WERI-Rb-1 (cell line): ENCODE measurements around the gene PARVA.
"Not testable (repeated sequence)": the region's sequence is repeated elsewhere in the genome, so short reads cannot be mapped to it uniquely, and the experiment has no call there.

ENCODE experiments used
- DNase-seq: peaks from one replicate; pipeline ENCODE4 v3.0.0-alpha.2; 2020
- H3K27ac ChIP-seq: fragments of 250-450 bp; sonication (Bioruptor Pico); 2 replicates; pipeline ENCODE4 v1.5.1; 2020; ENCODE audit warnings: mild to moderate bottlenecking, moderate library complexity
- H3K27me3 ChIP-seq: fragments of 250-450 bp; sonication (Bioruptor Pico); 2 replicates; pipeline ENCODE4 v1.5.1; 2021; ENCODE audit warnings: mild to moderate bottlenecking, low read depth, moderate library complexity; ENCODE audit not compliant: insufficient read depth, severe bottlenecking
- H3K36me3 ChIP-seq: fragments of 250-450 bp; sonication (Bioruptor Pico); 2 replicates; pipeline ENCODE4 v1.5.1; 2020; ENCODE audit warnings: mild to moderate bottlenecking, moderate library complexity
- H3K4me3 ChIP-seq: 2 replicates; pipeline ENCODE4 v1.5.1; 2011; ENCODE audit warnings: low read depth, mild to moderate bottlenecking, control low read depth, low read length
- H3K9me3 ChIP-seq: fragments of 250-450 bp; sonication (Bioruptor Pico); 2 replicates; pipeline ENCODE4 v1.5.1; 2021; ENCODE audit warnings: mild to moderate bottlenecking, moderate library complexity; ENCODE audit not compliant: severe bottlenecking
- TF ChIP-seq, protein P1 (sequence below): IDR thresholded peaks from 2 replicates; pipeline ENCODE4 v1.5.1; 2011; ENCODE audit warnings: low read depth, mild to moderate bottlenecking, control low read depth, inconsistent platforms, low read length

PARVA gene

DNA sequence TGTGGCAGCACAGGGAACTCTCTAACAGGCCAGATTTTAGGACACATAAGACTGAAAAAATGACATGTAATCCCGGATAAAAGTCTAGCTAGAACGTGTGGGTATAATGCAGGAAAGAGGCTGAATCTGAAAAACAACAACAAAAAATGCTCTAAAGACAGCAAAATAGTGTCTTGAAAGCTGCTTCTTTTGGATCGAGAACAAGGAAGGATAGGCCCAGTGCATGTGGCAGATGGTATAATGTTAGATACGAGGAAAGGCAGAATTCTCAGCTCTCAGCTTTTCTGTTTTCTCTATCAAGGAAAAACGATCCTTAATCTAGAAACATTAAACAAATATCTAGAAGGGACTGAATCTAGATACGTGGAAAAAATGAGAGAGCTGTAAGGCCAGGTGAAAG is 33.8 kb upstream of the PARVA start:
- DNase-seq = no peak
- no peaks in the 10 kb centered on the region for H3K27me3 ChIP-seq
- TF ChIP-seq, protein P1, sequence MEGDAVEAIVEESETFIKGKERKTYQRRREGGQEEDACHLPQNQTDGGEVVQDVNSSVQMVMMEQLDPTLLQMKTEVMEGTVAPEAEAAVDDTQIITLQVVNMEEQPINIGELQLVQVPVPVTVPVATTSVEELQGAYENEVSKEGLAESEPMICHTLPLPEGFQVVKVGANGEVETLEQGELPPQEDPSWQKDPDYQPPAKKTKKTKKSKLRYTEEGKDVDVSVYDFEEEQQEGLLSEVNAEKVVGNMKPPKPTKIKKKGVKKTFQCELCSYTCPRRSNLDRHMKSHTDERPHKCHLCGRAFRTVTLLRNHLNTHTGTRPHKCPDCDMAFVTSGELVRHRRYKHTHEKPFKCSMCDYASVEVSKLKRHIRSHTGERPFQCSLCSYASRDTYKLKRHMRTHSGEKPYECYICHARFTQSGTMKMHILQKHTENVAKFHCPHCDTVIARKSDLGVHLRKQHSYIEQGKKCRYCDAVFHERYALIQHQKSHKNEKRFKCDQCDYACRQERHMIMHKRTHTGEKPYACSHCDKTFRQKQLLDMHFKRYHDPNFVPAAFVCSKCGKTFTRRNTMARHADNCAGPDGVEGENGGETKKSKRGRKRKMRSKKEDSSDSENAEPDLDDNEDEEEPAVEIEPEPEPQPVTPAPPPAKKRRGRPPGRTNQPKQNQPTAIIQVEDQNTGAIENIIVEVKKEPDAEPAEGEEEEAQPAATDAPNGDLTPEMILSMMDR = no peak
- no peaks in the 10 kb centered on the region for H3K9me3 ChIP-seq
- H3K36me3 ChIP-seq = no peaks in the 10 kb centered on the region
- no peak overlapping the region for H3K27ac ChIP-seq
- H3K4me3 ChIP-seq = no peak overlapping the region

DNA sequence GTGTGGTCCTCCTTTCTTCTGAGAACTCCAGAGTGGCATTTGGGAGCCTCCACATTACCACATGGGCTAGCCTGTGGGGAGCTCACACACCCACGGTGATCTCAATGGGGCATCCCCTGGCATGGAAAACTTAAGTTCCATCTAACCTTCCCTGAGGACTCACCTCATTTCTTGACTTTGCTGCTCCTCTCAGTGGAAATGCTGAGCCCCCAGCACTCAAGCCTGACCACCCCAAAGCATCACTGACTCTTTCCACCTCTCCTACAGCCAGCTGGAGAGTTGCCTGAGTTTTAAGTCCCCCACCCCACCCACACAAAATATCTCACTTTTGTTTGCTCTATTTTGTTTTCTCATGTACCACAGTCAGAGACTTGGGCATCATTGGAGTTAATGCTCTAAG is 23.8 kb upstream of the PARVA start:
- Histone ChIP-seq H3K27ac (no peak overlapping the region), H3K36me3 (no peaks in the 10 kb centered on the region), H3K27me3 (no peaks in the 10 kb centered on the region), H3K4me3 (no peak overlapping the region), H3K9me3 (no peaks in the 10 kb centered on the region)
- no peak for DNase-seq
- TF ChIP-seq, protein P1 = no peak

DNA sequence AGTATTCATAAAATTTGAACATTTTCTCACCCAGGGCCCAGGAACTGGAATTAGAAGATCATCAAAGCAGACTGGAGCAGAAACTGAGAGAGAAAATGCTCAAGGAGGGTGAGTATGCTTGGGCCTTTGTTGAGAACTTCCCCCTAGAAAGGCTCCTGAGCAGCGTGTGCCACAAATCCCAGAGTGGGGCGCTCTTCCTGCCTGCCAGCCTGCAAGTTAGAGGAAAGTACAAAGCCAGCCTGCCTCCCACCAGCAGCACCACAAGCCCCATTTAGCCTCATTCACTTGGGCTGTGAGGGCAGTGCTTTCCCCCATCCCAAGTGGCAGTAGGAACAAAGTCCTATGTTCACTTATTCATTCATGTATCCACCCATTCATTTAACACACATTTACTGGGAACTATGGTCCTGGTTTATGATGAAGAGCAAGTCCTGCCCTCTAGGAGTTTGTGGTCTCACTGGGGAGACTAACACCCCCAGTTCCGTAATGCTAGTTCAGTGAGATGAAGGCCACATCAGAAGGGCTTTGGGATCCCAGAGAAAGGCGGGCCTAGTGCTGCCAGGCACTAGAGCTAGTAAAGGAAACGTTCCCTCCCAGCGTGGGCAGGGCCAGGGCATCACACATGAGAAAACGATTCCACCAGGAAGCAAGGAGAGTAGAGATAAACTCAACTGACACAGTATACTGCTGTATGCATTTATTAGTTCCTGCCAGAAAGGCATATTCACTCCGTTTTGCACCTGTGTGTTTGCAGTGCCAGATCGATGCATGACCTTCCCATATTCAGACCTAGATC is 22.4 kb upstream of the PARVA start:
- DNase-seq = no peak
- no peak overlapping the region for H3K27ac ChIP-seq
- TF ChIP-seq, protein P1 = no peak
- no peaks in the 10 kb centered on the region for H3K27me3 ChIP-seq
- no peaks in the 10 kb centered on the region for H3K36me3 ChIP-seq
- no peaks in the 10 kb centered on the region for H3K9me3 ChIP-seq
- no peak overlapping the region for H3K4me3 ChIP-seq

DNA sequence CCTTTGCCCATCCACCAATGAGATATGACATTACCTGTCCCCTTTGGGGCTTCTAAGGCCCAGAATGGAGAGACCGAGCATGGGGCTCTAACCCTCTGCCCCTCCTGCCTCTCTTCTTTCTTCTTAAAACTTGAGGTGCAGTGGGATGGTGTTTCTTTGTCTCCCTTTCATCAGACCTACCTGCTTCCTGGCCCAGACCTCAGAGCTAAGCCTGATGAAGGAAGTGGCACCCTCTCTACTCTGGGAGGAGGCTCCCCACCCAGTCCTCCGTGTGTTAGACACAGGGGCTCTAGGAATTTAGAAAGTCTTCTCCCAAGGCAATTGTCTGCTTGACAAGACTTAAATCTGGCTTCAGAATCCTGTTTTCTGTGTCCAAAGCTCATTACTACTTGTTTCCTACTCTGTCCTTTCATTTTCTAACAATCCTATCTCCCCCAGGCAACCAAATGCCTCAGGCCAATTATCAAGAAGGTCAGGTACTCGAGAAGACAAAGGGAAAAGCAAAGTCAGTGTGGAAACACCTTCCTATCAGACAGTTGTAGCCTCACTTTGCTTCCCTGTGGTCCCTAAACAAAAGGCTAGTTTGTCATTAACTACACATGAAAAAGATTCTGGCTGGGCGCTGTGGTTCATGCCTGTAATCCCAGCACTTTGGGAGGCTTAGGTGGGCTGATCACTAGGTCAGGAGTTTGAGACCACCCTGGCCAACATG is 20.3 kb upstream of the PARVA start:
- no peaks in the 10 kb centered on the region for H3K27me3 ChIP-seq
- no peak for DNase-seq
- no peak overlapping the region for H3K4me3 ChIP-seq
- no peaks in the 10 kb centered on the region for H3K9me3 ChIP-seq
- H3K27ac ChIP-seq = no peak overlapping the region
- no peaks in the 10 kb centered on the region for H3K36me3 ChIP-seq
- TF ChIP-seq, protein P1 = no peak

DNA sequence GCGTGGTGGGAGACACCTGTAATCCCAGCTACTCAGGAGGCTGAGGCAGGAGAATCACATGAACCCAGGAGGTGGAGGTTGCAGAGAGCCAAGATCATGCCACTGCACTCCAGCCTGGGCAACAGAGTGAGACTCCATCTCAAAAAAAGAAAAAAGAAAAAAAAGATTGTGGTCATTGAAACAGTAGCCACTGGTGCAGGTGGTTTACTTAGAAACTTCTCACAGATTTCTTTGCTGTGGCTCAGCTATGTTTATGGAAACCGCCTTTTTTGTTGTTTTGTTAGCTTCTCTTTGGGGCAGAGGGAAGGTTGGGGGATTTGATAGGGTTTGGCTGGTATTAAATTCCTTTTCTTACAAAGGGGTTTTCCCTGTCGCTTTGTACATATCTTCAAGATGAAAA is 19.7 kb upstream of the PARVA start:
- not testable (repeated sequence) for H3K9me3 ChIP-seq, H3K27ac ChIP-seq, H3K4me3 ChIP-seq, H3K27me3 ChIP-seq, H3K36me3 ChIP-seq, DNase-seq

DNA sequence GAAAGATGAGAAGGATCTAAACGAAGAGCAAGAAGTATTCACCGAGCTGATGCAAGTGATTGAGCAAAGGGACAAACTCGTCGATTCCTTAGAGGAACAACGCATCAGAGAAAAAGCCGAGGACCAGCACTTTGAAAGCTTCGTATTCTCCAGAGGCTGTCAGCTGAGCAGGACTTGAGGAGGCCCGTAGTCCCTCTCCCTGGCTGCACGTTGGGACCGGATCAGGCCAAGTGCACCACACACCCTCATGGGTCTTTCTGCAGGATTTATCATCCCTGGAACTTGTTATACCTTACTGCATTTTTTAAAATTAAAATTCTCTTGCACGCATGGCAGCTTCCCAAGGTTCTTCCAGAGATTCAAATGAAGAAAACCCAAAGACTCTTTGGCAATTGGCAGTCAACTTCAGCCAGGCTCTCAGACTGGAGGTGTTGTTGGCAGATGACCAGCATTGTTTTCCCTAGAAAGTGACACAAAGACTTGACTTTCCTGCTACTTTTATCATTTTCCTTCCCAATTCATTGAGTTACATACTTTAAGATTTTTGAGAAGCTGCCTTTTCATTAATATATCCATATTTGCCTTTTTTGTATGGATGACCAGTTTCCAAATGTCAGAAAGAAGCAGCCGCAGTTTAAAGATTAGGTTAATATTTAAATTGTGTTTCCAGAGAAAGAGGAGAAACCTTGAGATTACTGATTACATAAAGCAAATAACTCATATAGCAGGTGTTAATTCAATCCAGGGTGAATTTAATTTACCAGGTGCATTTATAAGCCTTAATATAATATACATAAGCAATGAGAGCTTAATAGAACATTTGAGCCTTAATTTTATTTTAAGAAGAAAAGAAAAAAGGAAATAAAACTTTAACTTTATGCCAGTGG is 18.8 kb upstream of the PARVA start:
- Histone ChIP-seq H3K27ac (no peak overlapping the region), H3K27me3 (no peaks in the 10 kb centered on the region), H3K9me3 (no peaks in the 10 kb centered on the region), H3K4me3 (no peak overlapping the region), H3K36me3 (no peaks in the 10 kb centered on the region)
- DNase-seq = no peak
- TF ChIP-seq, protein P1 = no peak
